ENCODE data around the gene COL5A2. TPM values are rescaled to one million over a fixed set of nuclear protein-coding genes. Genes with fewer than 3 reads are reported as not detected.

The COL5A2 gene
- total RNA-seq, 1 donor from 2014 or later, result 11.2 TPM

DNA sequence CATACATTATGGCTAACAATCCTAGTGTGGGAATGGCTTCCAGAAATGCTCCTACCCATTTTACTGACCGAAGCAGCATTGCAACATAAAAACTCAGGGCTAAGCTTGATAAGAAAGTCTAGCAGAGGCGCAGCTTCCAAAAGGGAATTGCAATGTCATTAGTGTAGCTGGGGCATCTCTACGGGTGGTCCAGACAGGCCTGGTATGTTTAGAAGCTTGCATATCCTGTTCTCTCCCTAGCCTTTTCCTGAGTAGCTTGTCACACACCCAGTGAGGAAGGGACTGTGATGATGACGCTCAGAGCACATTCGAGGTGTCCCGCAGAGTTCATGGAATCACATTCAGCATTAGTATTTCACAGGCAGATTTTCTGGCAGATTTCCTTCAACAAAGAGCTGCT, 38.0 kb upstream of the COL5A2 start:
- H3K9ac ChIP-seq, result no peak overlapping the region
- no peaks in the 10 kb centered on the region for H3K9me3 ChIP-seq (ENCODE audit: low read depth)
- Mint-ChIP-seq H3K36me3 (no peaks in the 10 kb centered on the region), H3K9me3 (no peaks in the 10 kb centered on the region), H3K4me1 (peaks cover 5% of the 10 kb centered on the region), H3K4me3 (no peak overlapping the region), H3K27ac (no peak overlapping the region), H3K27me3 (ENCODE audit: insufficient read depth, low read depth) (peaks cover 2% of the 10 kb centered on the region)
- no peak overlapping the region for H3K4me3 ChIP-seq
- no peak overlapping the region for H3K27ac ChIP-seq
- peaks cover 4% of the 10 kb centered on the region for H3K4me1 ChIP-seq
- no peaks in the 10 kb centered on the region for H3F3A ChIP-seq (ENCODE audit: low read depth)
- H4K20me1 ChIP-seq (ENCODE audit: low read depth), result no peaks in the 10 kb centered on the region
- H3K79me2 ChIP-seq (ENCODE audit: low read depth), result no peaks in the 10 kb centered on the region
- H3K36me3 ChIP-seq, result no peaks in the 10 kb centered on the region
- H3K27me3 ChIP-seq, result no peaks in the 10 kb centered on the region
- no peak overlapping the region for H3K4me2 ChIP-seq
- peak; percentile 59 for DNase-seq (ENCODE audit: low spot score)
- peak overlapping the region; percentile 74 for H2AFZ ChIP-seq (replicated peaks)
- no peak for TF ChIP-seq EZH2 (IDR thresholded peaks at IDR 0.05)
- no peak for TF ChIP-seq EZH2phosphoT487 (IDR thresholded peaks at IDR 0.05)
- TF ChIP-seq, protein P1, sequence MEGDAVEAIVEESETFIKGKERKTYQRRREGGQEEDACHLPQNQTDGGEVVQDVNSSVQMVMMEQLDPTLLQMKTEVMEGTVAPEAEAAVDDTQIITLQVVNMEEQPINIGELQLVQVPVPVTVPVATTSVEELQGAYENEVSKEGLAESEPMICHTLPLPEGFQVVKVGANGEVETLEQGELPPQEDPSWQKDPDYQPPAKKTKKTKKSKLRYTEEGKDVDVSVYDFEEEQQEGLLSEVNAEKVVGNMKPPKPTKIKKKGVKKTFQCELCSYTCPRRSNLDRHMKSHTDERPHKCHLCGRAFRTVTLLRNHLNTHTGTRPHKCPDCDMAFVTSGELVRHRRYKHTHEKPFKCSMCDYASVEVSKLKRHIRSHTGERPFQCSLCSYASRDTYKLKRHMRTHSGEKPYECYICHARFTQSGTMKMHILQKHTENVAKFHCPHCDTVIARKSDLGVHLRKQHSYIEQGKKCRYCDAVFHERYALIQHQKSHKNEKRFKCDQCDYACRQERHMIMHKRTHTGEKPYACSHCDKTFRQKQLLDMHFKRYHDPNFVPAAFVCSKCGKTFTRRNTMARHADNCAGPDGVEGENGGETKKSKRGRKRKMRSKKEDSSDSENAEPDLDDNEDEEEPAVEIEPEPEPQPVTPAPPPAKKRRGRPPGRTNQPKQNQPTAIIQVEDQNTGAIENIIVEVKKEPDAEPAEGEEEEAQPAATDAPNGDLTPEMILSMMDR (IDR thresholded peaks at IDR 0.05), result no peak

DNA sequence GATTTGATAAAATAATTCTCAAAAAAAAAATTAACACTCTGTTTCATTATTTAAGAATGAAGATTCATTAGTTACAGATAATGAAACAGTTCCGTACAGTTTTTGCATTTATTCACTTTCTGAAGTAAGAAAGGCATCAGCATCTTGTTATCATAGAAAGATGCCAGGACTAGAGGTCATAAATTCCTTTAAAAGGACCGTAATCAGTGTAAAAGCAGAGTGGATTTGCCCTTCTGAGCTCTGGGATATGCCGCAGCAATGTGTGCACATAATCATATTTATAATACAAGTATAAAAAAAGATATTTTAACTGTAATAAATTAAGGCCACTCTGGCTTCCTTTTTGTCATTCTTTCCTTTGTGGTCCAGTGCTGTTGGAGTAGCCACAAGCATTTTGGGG, 37.5 kb upstream of the COL5A2 start:
- H3K4me1 Mint-ChIP-seq, result peaks cover 5% of the 10 kb centered on the region
- H3K36me3 Mint-ChIP-seq, result no peaks in the 10 kb centered on the region
- Histone ChIP-seq H3K9ac (no peak overlapping the region), H4K20me1 (ENCODE audit: low read depth) (no peaks in the 10 kb centered on the region), H3K36me3 (no peaks in the 10 kb centered on the region), H3K27ac (no peak overlapping the region), H3K4me2 (no peak overlapping the region), H3F3A (ENCODE audit: low read depth) (no peaks in the 10 kb centered on the region), H3K4me1 (peaks cover 4% of the 10 kb centered on the region), H3K4me3 (no peak overlapping the region), H3K79me2 (ENCODE audit: low read depth) (no peaks in the 10 kb centered on the region), H2AFZ (replicated peaks) (no peak overlapping the region), H3K9me3 (ENCODE audit: low read depth) (no peaks in the 10 kb centered on the region), H3K27me3 (no peaks in the 10 kb centered on the region)
- TF ChIP-seq, protein P1 (IDR thresholded peaks at IDR 0.05), result no peak
- TF ChIP-seq EZH2 (IDR thresholded peaks at IDR 0.05) (no peak), EZH2phosphoT487 (IDR thresholded peaks at IDR 0.05) (no peak)
- H3K4me3 Mint-ChIP-seq, result no peak overlapping the region
- no peak for DNase-seq (ENCODE audit: low spot score)
- no peaks in the 10 kb centered on the region for H3K9me3 Mint-ChIP-seq
- H3K27ac Mint-ChIP-seq, result no peak overlapping the region
- H3K27me3 Mint-ChIP-seq (ENCODE audit: insufficient read depth, low read depth), result peaks cover 2% of the 10 kb centered on the region

DNA sequence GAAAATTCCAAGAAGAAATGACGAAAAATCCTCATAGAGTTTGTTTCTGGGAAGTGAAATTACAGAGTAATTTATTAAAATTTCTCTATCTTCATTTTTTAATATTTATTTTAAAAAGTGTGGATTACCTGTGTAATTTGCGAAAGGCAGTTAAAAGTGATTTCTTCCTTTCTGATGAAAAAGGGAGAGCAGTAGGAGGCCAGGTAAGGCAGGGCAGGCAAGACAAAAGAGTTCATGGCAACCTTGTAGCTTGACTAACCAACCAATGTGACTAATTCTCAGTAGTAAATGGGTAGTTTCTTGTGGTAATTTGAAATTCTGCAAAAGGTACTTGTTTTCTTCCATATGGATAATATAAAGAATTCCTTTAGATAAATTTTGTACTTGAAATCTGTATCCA, 34.9 kb upstream of the COL5A2 start:
- H3K9me3 ChIP-seq (ENCODE audit: low read depth), result no peaks in the 10 kb centered on the region
- no peaks in the 10 kb centered on the region for H4K20me1 ChIP-seq (ENCODE audit: low read depth)
- Mint-ChIP-seq H3K36me3 (no peaks in the 10 kb centered on the region), H3K27me3 (ENCODE audit: insufficient read depth, low read depth) (peaks cover 2% of the 10 kb centered on the region), H3K9me3 (no peaks in the 10 kb centered on the region), H3K4me3 (no peak overlapping the region), H3K4me1 (peaks cover 18% of the 10 kb centered on the region), H3K27ac (no peak overlapping the region)
- H3K9ac ChIP-seq, result no peak overlapping the region
- DNase-seq (ENCODE audit: low spot score), result no peak
- no peak overlapping the region for H2AFZ ChIP-seq (replicated peaks)
- no peak overlapping the region for H3K4me3 ChIP-seq
- TF ChIP-seq, protein P1 (IDR thresholded peaks at IDR 0.05), result no peak
- no peak for TF ChIP-seq EZH2 (IDR thresholded peaks at IDR 0.05)
- no peak for TF ChIP-seq EZH2phosphoT487 (IDR thresholded peaks at IDR 0.05)
- no peaks in the 10 kb centered on the region for H3K79me2 ChIP-seq (ENCODE audit: low read depth)
- no peak overlapping the region for H3K4me2 ChIP-seq
- H3F3A ChIP-seq (ENCODE audit: low read depth), result no peaks in the 10 kb centered on the region
- H3K27ac ChIP-seq, result no peak overlapping the region
- H3K36me3 ChIP-seq, result no peaks in the 10 kb centered on the region
- peaks cover 17% of the 10 kb centered on the region for H3K4me1 ChIP-seq
- no peaks in the 10 kb centered on the region for H3K27me3 ChIP-seq
